Osteocyte (in vitro differentiated cells): ENCODE measurements around the gene HCST. TPM values are rescaled to one million over a fixed set of nuclear protein-coding genes. Genes with fewer than 3 reads are reported as not detected.

Experiments
- DNase-seq: peaks from one replicate; pipeline ENCODE4 v3.0.0; 2021; ENCODE audit warnings: mixed read lengths; ENCODE audit not compliant: unreplicated experiment; ENCODE audit errors: extremely low spot score
- H3K27ac Mint-ChIP-seq: one replicate; pipeline ENCODE4 v1.8.0; 2021; ENCODE audit warnings: mild to moderate bottlenecking, mixed read lengths; ENCODE audit not compliant: unreplicated experiment
- H3K27me3 Mint-ChIP-seq: one replicate; pipeline ENCODE4 v1.8.0; 2021; ENCODE audit warnings: mixed read lengths; ENCODE audit not compliant: unreplicated experiment
- H3K36me3 Mint-ChIP-seq: one replicate; pipeline ENCODE4 v1.8.0; 2021; ENCODE audit warnings: mixed read lengths; ENCODE audit not compliant: unreplicated experiment
- H3K4me1 Mint-ChIP-seq: one replicate; pipeline ENCODE4 v1.8.0; 2021; ENCODE audit warnings: mixed read lengths; ENCODE audit not compliant: unreplicated experiment
- H3K4me3 Mint-ChIP-seq: one replicate; pipeline ENCODE4 v1.8.0; 2021; ENCODE audit warnings: mild to moderate bottlenecking, moderate library complexity, mixed read lengths; ENCODE audit not compliant: unreplicated experiment
- H3K9me3 Mint-ChIP-seq: one replicate; pipeline ENCODE4 v1.8.0; 2021; ENCODE audit warnings: mixed read lengths; ENCODE audit not compliant: unreplicated experiment
- total RNA-seq: library from RNA; stranded (reverse); gene quantifications from 2 replicates; pipeline ENCODE4 v1.2.1, GENCODE V29; 2021
- TF ChIP-seq, protein P1 (sequence below): fragments of 200-600 bp; sonication (generic); IDR thresholded peaks from 2 replicates; pipeline ENCODE4 v1.5.0; 2021; ENCODE audit warnings: antibody characterized with exemption, mild to moderate bottlenecking, moderate library complexity

HCST gene
- total RNA-seq, 1 donor from 2014 or later = 0.81 TPM

DNA sequence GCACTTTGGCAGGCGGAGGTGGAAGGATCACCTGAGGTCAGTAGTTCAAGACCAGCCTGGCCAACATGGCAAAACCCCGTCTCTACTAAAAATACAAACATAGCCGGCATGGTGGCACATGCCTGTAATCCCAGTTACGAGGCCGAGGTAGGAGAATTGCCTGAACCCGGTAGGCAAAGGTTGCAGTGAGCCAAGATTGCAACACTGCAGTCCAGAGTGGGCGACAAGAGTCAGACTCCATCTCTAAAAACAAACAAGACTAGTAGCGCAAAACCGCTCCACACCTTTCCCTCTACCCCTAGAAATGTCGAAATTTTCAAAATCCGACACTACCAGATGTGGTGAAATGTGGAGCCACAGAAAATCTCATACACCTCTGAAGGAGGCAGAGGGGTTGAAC lies 17.0 kb downstream of the HCST start:
- Mint-ChIP-seq H3K36me3 (no peaks in the 10 kb centered on the region), H3K27ac (no peak overlapping the region), H3K4me3 (no peak overlapping the region), H3K4me1 (no peaks in the 10 kb centered on the region), H3K9me3 (no peaks in the 10 kb centered on the region), H3K27me3 (peaks cover 15% of the 10 kb centered on the region)
- TF ChIP-seq, protein P1, sequence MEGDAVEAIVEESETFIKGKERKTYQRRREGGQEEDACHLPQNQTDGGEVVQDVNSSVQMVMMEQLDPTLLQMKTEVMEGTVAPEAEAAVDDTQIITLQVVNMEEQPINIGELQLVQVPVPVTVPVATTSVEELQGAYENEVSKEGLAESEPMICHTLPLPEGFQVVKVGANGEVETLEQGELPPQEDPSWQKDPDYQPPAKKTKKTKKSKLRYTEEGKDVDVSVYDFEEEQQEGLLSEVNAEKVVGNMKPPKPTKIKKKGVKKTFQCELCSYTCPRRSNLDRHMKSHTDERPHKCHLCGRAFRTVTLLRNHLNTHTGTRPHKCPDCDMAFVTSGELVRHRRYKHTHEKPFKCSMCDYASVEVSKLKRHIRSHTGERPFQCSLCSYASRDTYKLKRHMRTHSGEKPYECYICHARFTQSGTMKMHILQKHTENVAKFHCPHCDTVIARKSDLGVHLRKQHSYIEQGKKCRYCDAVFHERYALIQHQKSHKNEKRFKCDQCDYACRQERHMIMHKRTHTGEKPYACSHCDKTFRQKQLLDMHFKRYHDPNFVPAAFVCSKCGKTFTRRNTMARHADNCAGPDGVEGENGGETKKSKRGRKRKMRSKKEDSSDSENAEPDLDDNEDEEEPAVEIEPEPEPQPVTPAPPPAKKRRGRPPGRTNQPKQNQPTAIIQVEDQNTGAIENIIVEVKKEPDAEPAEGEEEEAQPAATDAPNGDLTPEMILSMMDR = no peak
- DNase-seq = no peak

DNA sequence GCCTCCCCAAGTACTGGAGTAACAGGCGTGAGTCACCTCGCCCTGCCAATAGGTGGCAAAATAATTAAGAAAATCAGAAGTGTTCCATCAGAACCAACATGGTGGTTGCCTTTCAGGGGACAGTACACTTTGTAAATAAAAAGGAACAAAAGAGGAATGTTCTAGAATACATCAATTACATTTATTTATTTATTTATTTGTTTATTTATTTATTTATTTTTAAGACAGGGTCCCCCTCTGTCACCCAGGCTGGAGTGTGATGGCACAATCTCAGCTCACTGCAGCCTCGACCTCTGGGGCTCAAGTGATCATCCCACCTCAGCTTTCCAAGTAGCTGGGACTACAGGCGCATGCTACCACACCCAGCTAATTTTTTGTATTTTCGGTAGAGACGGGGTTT lies 18.7 kb downstream of the HCST start:
- H3K27me3 Mint-ChIP-seq = peaks cover 20% of the 10 kb centered on the region
- no peaks in the 10 kb centered on the region for H3K9me3 Mint-ChIP-seq

DNA sequence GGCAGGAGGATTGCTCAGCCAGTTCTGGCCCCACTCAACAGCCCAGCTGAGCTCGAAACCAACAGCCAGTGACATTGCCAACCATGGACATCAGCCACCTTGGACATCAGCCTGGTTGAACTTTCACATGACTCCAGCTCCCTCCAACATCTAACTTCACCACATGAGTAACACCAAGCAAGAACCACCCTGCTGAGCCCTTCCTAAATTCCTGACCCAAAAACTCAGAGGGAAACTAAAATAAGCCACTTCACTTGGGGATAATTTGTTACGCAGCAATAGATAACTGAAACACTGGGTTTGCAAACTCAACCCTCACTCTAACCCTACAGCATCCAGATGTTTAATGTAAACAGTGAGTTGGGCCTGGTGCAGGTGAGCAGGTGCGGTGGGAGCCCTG lies 23.2 kb downstream of the HCST start:
- Mint-ChIP-seq H3K4me1 (no peaks in the 10 kb centered on the region), H3K9me3 (no peaks in the 10 kb centered on the region), H3K36me3 (no peaks in the 10 kb centered on the region), H3K27me3 (peaks cover 26% of the 10 kb centered on the region), H3K4me3 (no peak overlapping the region), H3K27ac (no peak overlapping the region)
- TF ChIP-seq, protein P1 = no peak
- DNase-seq = no peak

More for the DNA sequence above, 18.7 kb downstream of the HCST start:
- H3K27ac Mint-ChIP-seq = no peak overlapping the region
- TF ChIP-seq, protein P1 = no peak
- DNase-seq = no peak
- H3K36me3 Mint-ChIP-seq = no peaks in the 10 kb centered on the region
- no peaks in the 10 kb centered on the region for H3K4me1 Mint-ChIP-seq
- no peak overlapping the region for H3K4me3 Mint-ChIP-seq

DNA sequence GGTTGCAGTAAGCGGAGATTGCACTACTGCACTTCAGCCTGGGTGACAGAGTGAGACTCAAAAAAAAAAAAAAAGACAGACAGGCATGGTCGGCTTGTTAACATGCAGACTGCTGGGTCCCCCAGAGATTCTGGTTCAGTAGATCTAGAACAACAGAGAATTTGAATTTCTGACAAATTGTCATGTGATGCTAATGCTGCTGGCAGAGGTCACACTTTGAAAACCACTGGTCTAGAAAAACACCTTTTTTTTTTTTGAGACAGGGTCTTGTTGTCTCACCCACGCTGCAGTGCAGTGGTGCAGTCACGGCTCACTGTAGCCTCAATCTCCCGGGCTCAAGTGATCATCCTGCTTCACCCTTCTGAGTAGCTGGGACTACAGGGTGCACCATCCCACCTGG lies 26.2 kb downstream of the HCST start:
- Mint-ChIP-seq H3K4me1 (peaks cover 8% of the 10 kb centered on the region), H3K27me3 (peaks cover 21% of the 10 kb centered on the region), H3K27ac (no peak overlapping the region), H3K36me3 (no peaks in the 10 kb centered on the region), H3K4me3 (no peak overlapping the region), H3K9me3 (no peaks in the 10 kb centered on the region)
- no peak for DNase-seq
- TF ChIP-seq, protein P1 = no peak

DNA sequence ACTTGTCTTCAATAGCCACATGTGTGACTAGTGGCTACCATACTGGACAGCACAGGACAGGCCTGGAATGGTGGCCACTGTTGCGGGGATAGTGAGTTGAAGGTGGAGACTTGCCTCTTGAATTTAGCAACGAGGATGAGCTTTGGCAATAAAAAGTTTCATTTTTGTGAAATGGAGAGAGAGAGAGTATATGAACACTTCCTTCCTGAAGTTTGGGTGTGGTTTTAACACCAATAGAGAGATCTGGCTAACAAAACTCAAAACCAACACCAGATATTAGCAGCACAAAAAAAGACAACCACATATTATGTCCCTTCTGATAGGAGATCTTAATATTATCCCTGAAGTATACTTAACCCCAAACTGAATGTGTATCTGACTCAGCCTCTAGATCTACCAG lies 27.5 kb downstream of the HCST start:
- H3K27me3 Mint-ChIP-seq = peaks cover 16% of the 10 kb centered on the region
- TF ChIP-seq, protein P1 = no peak
- H3K9me3 Mint-ChIP-seq = no peaks in the 10 kb centered on the region
- no peak for DNase-seq
- no peak overlapping the region for H3K4me3 Mint-ChIP-seq
- H3K4me1 Mint-ChIP-seq = peaks cover 8% of the 10 kb centered on the region
- H3K36me3 Mint-ChIP-seq = no peaks in the 10 kb centered on the region
- H3K27ac Mint-ChIP-seq = no peak overlapping the region
